GM12864 (cell line): ENCODE results near the gene ORMDL3.

Source experiments
- DNase-seq: peaks from one replicate; pipeline ENCODE4 v3.0.0-alpha.2; 2011; ENCODE audit warnings: low read depth
- H3K4me3 ChIP-seq: 2 replicates; pipeline ENCODE4 v1.5.1; 2011; ENCODE audit warnings: mild to moderate bottlenecking, low read depth, low read length, control low read depth
- TF ChIP-seq, protein P1 (sequence below): IDR thresholded peaks from 2 replicates; pipeline ENCODE4 v1.5.1; 2011; ENCODE audit warnings: low read depth, mild to moderate bottlenecking, moderate library complexity, low read length, control low read depth, inconsistent platforms; ENCODE audit errors: missing control alignments

ORMDL3 gene

DNA sequence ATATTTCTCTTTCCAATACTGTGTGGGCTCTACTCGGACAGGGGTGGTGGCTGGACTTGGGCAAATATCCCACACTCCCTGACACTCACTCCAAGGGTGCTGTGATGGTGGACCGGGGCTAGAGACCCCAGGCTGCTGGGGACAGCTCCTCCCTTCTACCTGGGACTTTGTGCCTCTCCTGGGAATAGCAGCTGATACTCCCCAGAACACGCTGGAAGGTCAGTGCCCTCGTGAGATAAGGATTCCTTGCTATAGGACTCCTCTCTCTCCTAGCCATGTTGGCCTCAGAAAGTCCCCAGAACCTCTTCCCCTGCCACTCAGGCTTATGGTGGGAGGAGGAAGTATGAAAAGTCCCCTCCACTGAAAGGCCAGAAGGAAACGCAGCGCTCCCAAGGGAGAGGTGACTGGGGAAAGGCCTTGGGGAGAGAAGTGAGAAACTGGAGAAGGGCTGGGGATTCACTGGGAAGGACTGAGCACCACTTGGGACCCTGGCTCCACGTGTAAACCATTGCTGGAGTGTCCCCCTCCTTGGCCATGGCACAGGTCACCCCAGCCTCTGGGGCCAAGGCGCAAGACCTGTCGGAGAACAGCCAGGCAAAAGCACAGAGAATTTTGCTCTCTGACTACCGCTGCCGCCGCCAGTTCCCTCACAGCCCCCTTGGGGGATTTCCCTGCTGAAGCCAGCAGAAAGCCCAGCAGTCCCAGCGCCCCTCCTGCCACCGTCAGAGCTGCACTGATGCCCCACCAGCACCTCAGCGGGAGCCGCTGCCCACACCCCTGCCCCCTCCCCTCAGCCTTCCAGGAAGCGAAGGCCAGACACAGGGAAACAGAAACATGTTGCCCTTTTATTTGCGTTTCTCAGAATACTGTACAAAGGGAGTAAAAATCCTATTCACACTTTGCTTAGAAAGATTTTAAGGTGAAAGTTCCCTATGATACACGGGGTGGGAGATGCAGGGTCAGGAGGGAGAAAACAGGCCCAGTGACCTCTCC is 6.9 kb downstream of the ORMDL3 start:
- H3K4me3 ChIP-seq: no peak overlapping the region
- TF ChIP-seq, protein P1, sequence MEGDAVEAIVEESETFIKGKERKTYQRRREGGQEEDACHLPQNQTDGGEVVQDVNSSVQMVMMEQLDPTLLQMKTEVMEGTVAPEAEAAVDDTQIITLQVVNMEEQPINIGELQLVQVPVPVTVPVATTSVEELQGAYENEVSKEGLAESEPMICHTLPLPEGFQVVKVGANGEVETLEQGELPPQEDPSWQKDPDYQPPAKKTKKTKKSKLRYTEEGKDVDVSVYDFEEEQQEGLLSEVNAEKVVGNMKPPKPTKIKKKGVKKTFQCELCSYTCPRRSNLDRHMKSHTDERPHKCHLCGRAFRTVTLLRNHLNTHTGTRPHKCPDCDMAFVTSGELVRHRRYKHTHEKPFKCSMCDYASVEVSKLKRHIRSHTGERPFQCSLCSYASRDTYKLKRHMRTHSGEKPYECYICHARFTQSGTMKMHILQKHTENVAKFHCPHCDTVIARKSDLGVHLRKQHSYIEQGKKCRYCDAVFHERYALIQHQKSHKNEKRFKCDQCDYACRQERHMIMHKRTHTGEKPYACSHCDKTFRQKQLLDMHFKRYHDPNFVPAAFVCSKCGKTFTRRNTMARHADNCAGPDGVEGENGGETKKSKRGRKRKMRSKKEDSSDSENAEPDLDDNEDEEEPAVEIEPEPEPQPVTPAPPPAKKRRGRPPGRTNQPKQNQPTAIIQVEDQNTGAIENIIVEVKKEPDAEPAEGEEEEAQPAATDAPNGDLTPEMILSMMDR: no peak
- DNase-seq: no peak

DNA sequence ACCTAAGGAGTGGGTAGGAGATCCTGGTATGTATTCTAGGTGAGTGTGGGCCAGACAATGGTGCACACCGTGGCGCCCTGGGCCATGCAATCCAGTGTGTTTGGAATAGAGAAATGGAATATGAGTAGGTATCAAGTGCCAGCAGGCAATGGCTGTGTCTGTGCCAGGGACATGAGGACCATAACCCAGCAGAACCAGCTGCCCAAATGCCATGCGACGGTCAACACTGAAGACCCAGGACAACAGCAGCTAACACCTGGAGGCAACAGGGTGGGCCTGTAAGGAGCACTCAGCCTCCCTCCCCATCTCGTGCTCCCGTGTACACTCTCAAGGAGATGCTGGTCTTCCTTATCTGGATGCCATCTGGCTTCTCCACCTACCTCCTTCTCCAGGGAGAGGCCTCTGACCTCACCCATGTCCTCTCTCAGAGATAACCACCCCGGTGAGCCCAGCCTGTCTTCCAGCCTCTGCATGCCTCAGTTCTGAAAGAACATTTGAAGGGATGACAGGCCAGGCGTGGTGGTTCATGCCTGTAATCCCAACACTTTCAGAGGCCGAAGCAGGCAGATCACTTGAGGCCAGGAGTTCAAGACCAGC is 8.2 kb downstream of the ORMDL3 start:
- TF ChIP-seq, protein P1: no peak
- no peak for DNase-seq
- no peak overlapping the region for H3K4me3 ChIP-seq

DNA sequence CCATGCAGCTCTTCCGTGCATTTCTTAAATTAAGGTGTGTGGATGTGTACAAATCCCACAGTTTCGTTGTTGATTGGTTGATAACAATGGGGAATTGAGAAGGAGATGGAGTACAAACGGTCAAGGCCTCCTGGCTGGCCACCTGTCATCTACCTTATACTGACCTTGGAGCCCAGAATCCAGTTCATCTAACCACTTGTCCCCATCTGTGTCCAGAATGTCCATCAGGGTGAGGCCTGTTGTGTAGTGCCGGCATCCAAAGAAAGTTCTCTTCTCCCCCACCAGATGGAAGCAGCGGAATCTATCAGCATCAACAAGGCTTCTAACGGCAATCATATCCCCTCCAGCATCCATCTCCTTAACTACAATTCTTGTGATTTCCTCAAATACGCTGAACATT is 10.5 kb downstream of the ORMDL3 start:
- DNase-seq: no peak
- TF ChIP-seq, protein P1: no peak
- H3K4me3 ChIP-seq: no peak overlapping the region

DNA sequence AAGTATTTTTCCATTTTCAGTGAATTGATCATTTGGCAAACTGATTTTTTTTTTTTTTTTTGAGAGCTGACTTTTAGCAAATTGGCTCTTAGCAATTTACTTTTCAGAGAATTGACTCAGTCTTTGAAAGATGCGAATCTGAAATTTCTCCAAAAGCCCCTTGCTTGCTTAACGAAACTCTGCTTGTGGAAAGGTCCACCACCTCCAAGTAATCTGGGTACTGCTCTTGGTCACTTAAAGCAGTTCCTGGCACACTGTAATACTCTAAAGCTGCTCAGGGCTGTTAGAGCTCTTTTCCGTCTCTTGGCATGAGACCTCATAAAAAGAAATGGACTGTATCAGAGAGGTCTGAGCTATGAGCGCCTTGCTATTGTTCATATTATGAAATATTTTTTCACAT is 11.8 kb downstream of the ORMDL3 start:
- H3K4me3 ChIP-seq: no peak overlapping the region
- TF ChIP-seq, protein P1: no peak
- DNase-seq: no peak

DNA sequence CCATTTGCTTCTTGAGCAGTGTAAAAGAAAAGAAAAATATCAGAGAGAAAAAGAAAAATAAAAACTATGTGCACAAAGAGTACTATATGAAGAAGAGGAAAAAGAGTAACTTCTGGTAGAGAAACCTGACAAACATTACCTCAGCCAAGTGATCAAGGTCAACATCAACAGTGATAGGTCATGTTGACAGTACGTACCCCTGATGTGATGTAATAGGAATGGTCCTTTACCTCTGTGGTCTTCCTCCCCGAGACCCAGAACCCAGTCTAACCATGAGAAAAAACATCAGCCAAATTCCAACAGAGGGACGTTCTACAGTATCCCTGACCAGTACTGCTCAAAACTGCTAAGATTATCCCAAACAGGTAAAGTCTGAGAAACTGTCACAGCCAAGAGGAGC is 13.4 kb downstream of the ORMDL3 start:
- no peak overlapping the region for H3K4me3 ChIP-seq
- DNase-seq: no peak
- TF ChIP-seq, protein P1: no peak

DNA sequence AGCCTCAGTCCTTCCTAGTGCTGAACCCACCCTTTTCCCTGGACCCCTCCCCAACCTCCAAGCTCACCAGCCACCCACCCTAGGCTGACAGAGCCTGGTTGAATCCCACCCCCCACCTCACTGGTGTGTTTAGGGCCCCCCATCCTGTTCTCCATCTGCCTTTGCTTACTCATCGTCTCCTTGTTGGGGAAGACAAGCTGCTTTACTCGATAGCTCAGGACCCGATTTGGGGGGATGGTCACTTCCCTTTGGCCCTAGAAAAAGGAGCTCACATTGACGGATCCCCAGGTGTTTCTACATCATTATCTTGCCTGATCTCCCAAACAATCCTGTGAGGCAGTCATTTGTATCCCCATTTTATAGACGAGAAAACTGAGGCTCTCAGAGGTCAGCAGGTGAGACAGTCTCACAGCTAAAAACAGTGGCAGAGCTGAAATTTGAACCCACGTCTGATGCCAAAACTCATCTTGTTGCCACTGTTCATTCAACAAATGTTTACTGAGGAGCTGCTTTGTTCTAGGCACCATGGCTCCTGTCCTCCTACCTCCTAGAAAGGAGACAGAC is 18.5 kb downstream of the ORMDL3 start:
- TF ChIP-seq, protein P1: no peak
- DNase-seq: no peak

DNA sequence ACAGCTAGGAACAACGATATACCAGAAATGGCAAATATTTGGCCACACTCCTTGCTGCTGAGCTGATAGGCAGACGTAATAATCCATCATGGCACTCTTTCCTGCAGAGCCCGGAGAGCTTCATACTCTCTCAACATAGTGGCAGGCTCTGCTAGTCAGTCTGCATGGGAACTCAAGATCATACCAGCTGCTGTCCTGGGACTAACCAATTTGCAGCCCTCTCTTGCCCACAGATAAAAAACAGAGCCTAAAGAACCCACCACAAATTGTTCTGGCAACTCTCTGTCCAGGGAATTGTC is 22.5 kb downstream of the ORMDL3 start:
- DNase-seq: no peak
- TF ChIP-seq, protein P1: no peak
- no peak overlapping the region for H3K4me3 ChIP-seq

More for the DNA sequence above, 18.5 kb downstream of the ORMDL3 start:
- H3K4me3 ChIP-seq: no peak overlapping the region
